GM19025 (cell line): ENCODE data around the gene DSP.

Experiments
- ATAC-seq: cut with Tn5 transposase; IDR thresholded peaks from one replicate; pipeline ENCODE4 v1.9.1; 2021; ENCODE audit warnings: mild to moderate bottlenecking, low read depth, moderate library complexity; ENCODE audit not compliant: unreplicated experiment

Gene DSP

DNA sequence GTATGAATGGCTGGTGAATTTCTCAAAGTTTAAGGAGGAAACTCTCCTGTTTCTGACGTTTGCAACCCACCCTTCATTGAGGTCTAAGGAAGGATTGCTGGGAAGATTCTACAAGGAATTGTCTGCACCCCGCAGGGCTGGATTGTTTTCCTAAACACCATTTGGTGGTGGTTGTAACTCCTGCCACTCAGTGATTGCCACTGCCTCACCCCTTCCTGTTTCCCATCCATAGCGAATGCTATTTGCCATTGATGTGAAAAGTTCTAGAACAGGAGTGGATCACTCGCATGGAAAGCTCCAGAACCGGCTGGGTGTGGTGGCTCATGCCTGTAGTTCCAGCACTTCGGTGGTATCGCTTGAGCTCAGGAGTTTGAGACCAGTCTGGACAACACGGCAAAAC lies 8.7 kb upstream of the DSP start:
- ATAC-seq: no peak

DNA sequence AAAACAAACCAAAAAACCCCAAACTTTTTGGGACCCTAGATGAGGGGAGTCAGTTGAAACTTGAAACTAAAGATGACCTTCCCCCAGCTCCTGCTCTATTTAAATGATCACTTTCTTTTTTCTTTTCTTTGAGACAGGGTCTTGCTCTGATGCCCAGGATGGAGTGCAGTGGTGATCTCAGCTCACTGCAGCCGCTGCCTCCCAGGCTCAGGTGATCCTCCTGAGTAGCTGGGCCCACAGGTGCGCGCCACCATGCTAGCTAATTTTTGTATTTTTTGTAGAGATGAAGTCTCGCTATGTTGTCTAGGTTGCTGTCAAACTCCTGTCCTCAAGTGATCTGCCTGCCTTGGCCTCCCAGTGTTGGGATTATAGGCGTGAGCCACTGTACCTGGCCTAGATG lies 7.3 kb upstream of the DSP start:
- no peak for ATAC-seq

DNA sequence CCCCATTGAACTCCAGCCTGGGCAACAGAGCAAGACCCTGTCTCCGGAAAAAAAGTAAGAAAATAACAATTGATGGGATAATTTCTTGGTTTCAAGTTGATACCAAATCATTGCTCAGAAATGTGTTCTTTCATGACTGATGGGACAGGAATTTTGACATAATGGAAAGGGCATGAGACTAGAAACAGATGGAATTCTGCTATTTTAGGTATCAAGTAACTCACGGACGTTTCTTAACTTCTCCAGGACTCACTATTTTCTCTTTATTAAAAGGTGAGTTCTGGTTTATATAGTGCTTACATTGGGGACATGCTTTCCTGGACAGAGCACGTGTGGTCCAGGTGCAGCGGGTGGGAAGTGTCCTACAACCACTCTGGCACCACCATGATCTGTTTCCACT lies 6.0 kb upstream of the DSP start:
- ATAC-seq: no peak

DNA sequence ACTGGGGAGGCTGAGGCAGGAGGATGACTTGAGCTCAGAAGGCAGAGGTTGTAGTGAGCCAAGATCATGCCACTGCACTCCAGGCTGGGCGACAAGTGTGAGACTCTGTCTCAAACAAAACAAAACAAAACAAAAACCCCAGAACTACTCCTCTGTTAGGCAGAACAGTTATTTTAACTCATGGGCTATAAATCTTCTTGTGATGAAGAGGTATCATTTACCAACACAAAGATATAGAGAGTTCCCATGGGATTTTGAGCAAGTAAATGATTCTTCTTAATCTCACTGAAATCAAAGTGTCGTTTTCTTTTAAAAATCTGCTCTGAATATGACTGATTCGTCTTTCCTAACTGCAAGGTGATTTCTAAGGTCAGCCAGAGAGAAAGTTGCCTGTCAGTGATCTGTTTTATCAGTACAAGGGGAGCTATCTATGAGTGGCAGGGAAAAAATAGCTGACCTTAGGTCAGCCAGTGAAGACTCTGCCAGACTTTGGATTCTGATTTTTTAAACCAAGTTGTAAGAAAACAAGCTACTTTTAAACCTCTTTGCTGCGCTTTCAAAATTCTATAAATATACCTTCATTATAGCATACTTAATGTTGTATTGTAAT lies 3.8 kb upstream of the DSP start:
- no peak for ATAC-seq

DNA sequence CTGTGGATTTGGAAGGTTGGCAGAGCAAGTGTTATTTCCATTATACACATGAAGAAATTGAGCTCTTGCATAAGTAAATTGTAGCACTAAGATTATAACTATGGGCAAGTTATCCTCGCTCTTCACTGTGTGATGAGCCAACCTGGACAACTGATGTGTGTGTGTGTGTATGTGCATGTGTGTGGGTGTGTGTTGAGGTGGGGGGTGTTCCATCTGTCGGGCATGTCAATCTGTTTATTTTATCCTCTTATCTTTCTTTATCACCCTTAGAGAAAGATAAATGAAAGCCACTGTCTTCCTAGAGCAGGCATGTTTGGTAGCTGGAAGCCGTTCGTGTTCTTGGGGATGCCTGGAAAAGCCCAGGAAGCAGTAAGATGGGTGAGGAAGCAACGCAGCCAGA lies 3.0 kb upstream of the DSP start:
- no peak for ATAC-seq

DNA sequence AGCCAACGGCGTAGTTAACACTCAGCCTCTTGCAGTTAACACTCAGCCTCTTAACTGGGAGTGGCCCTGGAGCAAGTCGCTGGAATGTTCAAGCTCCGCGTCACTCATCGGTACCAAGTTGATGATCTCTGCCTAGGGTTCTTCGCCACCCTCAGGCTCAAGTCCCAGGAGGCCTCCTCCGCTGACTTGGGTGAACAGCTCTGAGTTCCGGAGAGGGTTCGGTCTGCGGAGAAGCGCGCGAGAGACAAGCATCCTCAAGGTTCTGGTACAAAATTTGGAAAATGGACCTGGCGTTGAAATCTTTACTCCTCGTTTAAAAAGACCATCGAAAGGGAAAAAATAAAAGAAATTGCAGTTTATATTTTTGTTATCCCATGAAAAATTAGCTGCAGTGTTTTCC lies 876 bp upstream of the DSP start:
- no peak for ATAC-seq

DNA sequence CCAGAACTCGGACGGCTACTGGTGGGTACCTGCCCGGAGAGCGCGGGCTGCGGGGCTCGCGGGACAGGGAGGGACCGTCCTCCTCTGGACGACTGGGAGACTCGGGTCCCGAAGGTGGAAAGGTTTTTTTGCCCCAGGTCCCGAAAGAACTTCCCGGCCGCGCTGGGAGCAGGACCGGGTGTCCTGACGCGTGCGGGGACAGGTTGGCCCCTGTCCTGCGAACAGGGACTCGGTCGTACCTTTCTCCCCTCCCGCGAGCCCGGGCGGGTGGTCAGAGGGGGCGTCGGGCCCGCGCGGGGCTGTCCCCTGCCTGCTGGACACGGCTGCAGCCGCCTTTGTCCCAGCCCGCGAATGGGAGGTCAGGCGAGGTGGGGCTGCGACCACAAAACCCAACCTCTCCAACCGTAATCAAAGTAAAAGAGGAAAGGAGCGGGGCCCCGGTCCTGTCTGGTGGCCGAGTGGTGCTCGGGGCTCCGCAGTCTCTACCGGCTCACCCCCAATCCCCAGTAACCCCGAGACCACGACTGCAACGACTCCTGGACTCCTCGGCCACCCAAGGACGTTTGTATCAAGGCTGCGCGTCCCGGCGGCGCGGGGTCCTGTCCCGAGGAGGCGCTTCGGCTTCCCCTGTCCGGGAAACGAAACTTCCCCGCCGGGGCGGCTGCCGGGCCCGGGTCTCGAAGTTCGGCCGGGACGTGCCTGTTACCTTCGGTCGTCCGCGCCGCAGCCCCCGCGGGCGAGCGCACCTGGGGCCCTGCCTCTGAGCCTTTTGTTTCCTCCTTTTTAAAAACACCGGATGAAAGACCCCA lies 798 bp downstream of the DSP start:
- no peak for ATAC-seq

DNA sequence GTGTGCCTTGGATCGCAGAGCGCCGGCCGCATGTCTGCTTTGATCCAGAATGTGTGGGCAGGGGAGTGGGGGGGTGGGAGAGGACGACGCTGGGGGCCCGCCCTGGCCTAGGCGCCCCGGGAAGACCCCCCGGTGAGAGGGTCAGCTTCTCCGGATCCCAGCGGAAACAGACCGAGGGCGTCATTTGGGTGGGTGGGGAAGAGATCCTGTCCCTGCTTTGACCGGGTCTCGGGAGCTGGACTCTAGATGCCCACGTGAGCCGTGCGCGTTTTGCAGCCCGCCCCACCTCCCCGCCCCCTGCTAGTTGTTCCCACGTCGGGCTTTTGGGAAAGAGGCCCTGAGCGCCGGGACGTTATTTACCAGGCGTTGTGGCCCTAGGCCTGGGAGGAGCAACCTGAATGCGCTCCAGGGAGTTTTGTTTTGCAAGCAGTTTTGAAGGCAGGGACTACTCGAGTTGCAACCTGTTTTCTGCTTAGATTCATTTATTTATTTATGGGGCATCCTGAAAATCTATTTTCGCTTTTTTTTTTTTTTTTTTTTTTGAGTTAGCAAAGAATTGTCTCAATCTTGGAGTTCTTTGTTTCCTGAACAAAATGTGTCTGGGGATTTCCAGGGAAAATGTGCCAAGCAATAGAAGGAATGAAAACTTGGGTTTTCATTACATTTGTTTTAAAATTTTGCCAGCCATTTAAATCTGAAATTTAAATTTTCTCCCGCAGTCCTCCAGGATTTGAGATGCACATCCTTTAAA lies 1.6 kb downstream of the DSP start:
- ATAC-seq: no peak

DNA sequence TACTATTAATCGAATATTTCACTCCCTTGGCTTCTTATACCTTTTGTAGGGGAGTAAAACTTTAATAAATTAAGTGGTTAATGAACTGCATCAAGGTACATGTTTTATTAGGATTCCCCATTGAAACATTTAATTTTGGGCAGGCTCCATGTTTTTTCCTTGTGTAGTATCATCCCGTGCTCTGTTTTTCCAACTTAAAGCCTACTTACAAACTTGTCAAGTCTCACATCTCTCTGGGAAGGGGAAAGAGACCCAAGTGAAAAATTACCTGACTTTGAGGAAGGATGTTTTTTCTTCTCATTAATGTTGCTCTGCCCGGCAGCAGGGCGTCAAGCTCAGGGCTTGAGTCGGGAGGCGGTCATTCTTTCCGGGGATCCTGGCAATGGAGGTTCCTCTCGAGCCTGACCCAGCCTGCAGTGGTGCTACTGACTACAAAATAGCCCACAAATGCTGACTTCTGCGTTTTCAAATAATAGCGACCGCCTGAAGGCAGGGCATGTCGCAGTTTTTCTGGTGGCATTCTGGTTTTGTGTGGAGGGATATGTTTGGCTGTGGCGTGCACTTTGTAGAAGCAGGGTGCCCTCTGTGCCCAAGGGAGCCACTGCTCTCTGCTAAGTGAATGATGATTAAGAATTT lies 2.4 kb downstream of the DSP start:
- no peak for ATAC-seq

DNA sequence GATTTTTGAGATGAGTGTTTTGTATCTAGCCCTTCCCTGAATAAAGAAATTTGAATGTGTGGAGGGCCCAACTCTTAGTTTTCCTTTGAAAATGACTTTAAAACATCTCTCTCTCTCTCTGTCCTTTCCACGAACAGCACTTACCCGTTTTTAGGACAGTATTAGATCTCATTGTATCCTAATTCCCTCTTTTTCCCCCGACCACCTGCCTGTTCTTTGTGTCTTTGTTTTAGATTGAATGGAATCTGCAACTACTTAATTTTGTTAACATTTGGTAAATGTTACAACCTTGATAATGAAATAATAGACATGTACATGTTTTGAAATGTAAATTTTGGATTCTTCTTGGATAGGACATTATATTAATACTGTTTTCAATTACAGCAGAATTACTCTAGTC lies 3.1 kb downstream of the DSP start:
- ATAC-seq: no peak

DNA sequence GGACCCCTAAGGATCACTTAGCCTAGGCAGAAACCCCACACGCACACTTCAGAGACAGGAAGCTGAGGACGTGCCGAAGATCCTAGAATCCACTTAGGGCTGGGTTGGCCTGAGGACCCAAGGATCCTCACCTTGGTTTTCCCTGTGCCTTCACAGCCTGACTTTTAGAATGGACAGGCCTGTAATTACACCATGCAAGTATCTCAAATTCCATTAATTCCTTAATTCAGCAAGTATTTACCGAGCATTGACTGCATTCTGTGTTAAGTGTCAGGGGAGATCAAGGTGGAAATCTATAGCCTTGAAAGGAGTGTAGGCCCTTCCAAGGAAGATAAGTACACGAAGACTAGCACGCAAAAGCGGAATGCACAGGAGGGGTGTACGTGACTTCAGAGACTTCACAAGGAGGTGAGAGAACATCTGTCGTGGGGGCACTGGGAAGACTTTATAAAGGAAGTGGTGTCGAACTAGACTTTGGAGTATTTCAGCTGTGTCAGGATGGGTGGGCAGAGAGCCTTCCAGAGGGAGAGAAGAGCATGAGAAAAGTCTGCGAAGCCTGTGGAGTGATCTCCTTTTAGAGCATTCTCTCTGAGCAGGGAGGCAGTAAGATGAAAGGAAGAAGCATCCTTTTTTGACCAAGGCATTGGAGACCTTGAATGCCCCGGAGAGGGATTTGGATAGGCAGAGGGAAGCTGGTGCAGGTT lies 4.0 kb downstream of the DSP start:
- no peak for ATAC-seq

DNA sequence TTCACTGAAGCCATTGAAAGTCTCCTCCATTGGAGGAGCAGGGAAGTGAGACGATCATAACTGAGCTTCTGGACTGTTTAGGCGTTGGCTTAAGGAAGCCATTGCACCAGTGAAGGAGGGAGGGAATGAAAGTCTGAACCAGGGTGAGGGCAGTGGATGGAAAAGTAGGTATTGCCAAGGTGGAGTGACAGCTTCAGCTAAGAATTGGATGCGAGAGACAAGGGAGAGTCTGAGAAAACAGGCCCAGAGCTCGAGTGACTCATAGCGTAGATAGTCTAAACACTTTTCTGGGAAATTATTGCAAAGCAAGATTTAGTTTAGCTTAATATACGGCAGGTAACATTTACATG lies 4.5 kb downstream of the DSP start:
- ATAC-seq: no peak

DNA sequence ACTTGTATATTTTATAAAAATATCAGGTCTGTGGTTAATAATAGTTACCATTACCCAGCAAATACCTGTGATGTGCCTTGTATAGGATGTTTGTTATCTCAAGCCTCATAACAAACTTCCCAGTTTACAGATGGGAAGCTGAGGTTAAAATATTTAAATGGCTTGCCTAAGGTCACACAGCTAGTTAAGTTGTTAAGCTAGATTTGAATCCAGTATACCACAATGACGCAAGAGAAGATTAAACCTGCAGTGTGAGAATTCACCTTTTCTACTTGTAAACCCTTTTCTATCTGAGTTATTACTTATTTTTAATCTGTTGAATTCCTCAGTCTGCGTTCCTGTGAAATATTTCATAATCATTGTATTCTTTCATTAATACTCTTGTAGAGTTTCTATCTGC lies 4.9 kb downstream of the DSP start:
- ATAC-seq: no peak

DNA sequence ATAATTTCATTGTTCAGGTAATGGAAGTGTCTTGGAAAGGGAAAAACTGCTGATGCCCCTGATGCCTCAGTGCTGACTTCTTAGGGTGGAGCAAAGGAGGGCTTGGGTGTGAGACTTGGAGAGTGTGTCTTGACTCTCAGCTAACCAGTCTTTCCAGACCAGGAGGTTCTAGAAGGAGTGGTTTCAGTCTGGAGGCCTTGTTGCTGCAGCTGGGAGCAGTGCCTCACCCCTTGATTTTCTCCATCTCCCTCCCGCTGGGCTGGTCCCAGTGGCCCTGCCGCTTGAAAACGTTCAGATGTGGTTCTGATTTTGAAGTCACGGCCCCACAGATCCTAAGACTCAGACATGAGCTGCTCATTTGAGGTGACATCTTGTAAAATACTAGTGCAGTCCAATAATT lies 5.4 kb downstream of the DSP start:
- no peak for ATAC-seq

DNA sequence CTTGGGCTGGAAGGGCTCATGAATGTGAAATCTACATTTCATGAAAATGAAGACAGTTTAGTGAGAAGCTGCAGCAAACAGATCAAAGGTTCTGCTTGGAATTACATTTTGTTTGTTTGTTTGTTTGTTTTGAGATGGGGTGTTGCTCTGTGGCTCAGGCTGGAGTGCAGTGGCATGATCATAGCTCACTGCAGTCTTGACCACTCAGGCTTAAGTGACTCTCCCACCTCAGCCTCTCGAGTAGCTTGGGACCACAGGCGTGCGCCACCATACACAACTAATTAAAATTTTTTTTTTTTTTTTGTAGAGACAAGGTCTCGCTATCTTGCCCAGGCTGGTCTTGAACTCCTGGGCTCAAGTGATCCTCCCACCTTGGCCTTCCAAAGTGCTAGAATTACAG lies 5.8 kb downstream of the DSP start:
- ATAC-seq: no peak

DNA sequence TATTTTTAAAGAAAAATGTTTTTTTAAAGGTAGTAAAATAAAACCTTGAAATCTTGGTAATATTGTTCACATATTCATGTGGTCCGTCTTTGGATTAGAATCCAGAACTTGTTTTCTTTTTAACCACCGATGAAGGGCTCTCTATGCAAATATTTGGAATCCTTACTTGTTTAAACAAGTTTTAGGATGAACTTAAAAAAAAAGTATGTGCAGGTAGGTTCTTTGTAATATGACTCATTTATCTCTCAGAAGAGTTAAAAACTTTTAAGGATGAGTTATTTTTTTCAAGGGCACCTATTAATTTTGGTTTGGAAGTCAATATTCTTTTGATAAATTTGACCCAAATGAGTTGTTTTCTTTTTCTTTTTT lies 8.9 kb downstream of the DSP start:
- ATAC-seq: no peak

DNA sequence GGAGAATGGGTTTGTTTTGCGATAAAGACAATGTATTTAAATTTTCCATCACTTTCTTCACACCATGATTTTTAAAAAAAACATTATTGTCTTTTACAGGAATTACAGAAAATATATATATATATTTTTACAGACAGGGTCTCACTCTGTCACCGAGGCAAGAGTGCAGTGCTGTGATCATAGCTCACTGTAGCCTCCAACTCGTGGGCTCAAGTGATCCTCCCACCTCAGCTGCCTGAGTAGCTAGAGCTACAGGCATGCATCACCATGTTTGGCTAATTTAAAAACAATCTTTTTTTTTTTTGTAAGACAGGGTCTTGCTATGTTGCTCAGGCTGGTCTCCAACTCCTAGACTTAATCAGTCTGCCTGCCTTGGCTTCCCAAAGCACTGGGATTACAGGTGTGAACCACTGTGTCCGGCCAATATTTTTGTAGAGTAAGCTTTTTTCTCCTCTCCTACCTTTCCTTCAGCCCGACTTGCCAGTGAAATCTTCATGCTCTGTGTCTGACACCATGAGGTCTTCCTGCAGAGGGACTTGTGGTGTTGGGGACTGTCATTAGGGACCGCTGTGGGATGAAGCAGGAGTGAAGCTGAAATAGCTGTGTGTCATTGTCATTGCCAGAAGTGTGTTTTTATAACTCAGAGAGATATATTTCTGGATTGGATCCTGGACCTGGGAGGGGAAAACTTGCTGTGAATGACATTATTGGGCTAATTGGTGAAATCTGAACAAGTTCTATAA lies 13.2 kb downstream of the DSP start:
- ATAC-seq: no peak

DNA sequence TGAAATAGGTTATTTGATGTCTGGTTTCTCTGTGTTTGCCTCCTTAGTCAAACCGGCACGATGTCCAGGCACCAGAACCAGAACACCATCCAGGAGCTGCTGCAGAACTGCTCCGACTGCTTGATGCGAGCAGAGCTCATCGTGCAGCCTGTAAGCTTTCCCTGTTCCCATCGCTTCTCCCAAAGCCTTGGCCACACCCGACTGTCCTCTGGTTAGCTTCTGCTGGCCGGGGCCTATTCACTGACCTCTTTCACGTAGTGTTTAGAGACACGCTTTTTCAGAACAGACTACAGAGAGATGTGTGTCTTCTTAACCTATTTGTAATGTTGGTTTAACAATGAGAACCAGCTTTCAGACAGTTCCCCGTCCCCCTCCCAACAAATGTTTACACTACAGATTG lies 14.2 kb downstream of the DSP start:
- ATAC-seq: no peak

DNA sequence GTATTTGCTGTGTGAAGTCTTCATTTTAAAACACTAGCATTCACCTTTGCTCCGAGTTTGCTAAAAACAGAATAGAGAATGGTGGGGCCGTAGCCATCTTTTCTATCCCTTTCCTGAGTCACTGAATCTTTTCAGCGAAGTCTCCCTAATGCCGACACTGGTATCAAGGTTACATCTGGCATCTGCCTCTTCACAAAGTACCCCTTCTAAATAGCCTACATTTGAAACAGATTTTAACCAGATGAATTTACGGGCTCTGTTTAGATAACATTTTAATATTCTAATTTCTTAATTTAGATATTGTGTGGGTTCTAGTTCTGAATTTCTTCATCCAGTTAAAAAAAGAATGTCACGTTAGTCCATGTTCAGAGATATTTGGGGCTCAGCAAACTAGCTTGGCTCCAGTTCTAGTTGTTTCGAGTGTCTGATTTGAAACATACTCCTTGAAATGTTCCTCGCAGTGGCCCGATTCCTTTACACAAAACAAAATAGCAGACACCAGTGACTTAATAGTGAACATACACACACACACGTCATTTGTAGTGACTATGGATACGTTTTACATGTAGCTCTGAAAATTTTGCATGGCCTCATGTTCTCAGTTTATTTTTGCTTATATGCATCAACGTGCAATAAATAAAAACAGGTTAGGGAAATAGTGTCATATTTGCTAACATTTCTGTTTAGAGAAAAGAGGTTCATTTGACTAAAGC lies 15.1 kb downstream of the DSP start:
- no peak for ATAC-seq

DNA sequence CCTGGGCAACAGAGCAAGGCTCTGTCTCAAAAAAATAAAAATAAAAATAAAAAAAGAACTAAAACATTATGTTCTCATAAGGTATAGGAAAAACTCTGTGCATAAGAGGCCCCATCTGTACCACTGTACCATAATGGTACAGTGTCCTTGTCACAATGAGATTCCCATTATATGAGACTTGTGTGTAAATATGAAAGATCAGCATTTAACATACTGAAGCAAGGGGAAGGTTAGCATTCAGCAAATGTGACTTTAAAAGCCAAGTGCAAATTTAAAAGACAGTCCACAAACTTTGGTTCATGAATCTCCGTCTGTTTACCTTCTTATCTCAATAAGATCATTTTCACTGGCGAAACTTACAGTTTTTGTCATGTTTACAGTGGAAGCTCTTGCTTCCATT lies 16.2 kb downstream of the DSP start:
- no peak for ATAC-seq
